K562 (cell line): ENCODE data around the gene ZNF581. TPM values are rescaled to one million over a fixed set of nuclear protein-coding genes. Genes with fewer than 3 reads are reported as not detected.
A peak's percentile ranks its signal among the peaks of the same experiment; 100 is the strongest.

Experiments
- ATF7 ChIP-seq: fragments of 450-650 bp; IDR thresholded peaks from 2 replicates; pipeline ENCODE4 v1.7.1; 2014; ENCODE audit warnings: mild to moderate bottlenecking, moderate library complexity
- CREM ChIP-seq: IDR thresholded peaks from 2 replicates; pipeline ENCODE4 v1.6.1; 2014; ENCODE audit warnings: antibody characterized with exemption, low read depth
- DDX20 ChIP-seq: fragments of 450-650 bp; IDR thresholded peaks from 2 replicates; pipeline ENCODE4 v1.6.1; 2016; ENCODE audit warnings: missing genetic modification characterization, low read depth, mild to moderate bottlenecking, missing compliant biosample characterization, moderate library complexity
- FOXK2 ChIP-seq, 2 experiments: fragments of 450-650 bp; IDR thresholded peaks in 1 of 2; conservative IDR thresholded peaks in 1 of 2; 2 replicates each; pipeline ENCODE4 v1.6.1; 2016; ENCODE audit warnings: low read depth in 2 of 2, mild to moderate bottlenecking in 1 of 2
- GTF2F1 ChIP-seq: IDR thresholded peaks from 2 replicates; pipeline ENCODE4 v1.6.1; 2011; ENCODE audit warnings: low read depth, low read length, improper control_type of control experiment
- PCBP2 ChIP-seq: fragments of 200-400 bp; formaldehyde crosslinking; IDR thresholded peaks from 2 replicates; pipeline ENCODE4 v1.6.1; 2018; ENCODE audit warnings: low read length, low read depth, mild to moderate bottlenecking, moderate library complexity; ENCODE audit not compliant: poor library complexity, severe bottlenecking
- polyA plus RNA-seq, 8 experiments: library from polyadenylated mRNA; depleted of rRNA in 4 of 8; stranded (reverse) in 5 of 8; unstranded in 3 of 8; fragments of >200 nt; fragmentation: Nextera tagmentation in 2 of 8; fragmentation: Illumina TruSeq in 1 of 8; extraction: Ambion mirVana in 2 of 8; extraction: Trizol in 1 of 8; gene quantifications; 2 replicates each; pipeline versions ENCODE4 v1.2.1 to v1.2.3, GENCODE V29; 2011 to 2014; ENCODE audit warnings: inconsistent platforms in 1 of 8, missing spikeins in 1 of 8
- total RNA-seq, 7 experiments: library from RNA; depleted of rRNA in 6 of 7; stranded (reverse); fragments of >200 nt in 6 of 7; fragmentation: Illumina TruSeq in 2 of 7; extraction: Trizol in 2 of 7; gene quantifications; 2 replicates each; pipeline versions ENCODE4 v1.2.1 to v1.2.3, GENCODE V29; 2011 to 2021; ENCODE audit warnings: low replicate concordance in 1 of 7
- TF ChIP-seq, protein P1 (sequence below): fragments of 200-800 bp; sonication (Bioruptor generic); IDR thresholded peaks from 2 replicates; pipeline ENCODE4 v1.6.1; 2017; ENCODE audit warnings: missing genetic modification characterization, missing compliant biosample characterization
- TF ChIP-seq, protein P2 (sequence below): fragments of 150-350 bp; IDR thresholded peaks from 2 replicates; pipeline ENCODE4 v1.6.1; 2014; ENCODE audit warnings: low read depth, mild to moderate bottlenecking, low read length, borderline replicate concordance
- TF ChIP-seq, protein P3 (sequence below): IDR thresholded peaks from 2 replicates; pipeline ENCODE4 v1.6.1; 2011; ENCODE audit not compliant: insufficient read length; ENCODE audit errors: extremely low read depth
- TF ChIP-seq, protein P4 (sequence below): IDR thresholded peaks from 2 replicates; pipeline ENCODE4 v1.6.1; 2014; ENCODE audit warnings: antibody characterized with exemption
- TF ChIP-seq, protein P5 (sequence below): sonication (generic); formaldehyde crosslinking; IDR thresholded peaks from 2 replicates; pipeline ENCODE4 v1.8.1; 2023; ENCODE audit warnings: mild to moderate bottlenecking, missing genetic modification reagents
- TF ChIP-seq, protein P6 (sequence below): IDR thresholded peaks from 2 replicates; pipeline ENCODE4 v1.6.1; 2012; ENCODE audit warnings: low read depth, low read length, improper control_type of control experiment, borderline replicate concordance
- TF ChIP-seq, protein P7 (sequence below): fragments of 450-650 bp; formaldehyde crosslinking; IDR thresholded peaks from 2 replicates; pipeline ENCODE4 v1.4.0; 2020; ENCODE audit warnings: mild to moderate bottlenecking

The ZNF581 gene
- total and polyA plus RNA-seq, 9 of the 15 experiments (the other 6 are each of a cell fraction or from before 2014, with no cell fraction given): 2.4 to 39.4 (median 15.4) TPM

DNA sequence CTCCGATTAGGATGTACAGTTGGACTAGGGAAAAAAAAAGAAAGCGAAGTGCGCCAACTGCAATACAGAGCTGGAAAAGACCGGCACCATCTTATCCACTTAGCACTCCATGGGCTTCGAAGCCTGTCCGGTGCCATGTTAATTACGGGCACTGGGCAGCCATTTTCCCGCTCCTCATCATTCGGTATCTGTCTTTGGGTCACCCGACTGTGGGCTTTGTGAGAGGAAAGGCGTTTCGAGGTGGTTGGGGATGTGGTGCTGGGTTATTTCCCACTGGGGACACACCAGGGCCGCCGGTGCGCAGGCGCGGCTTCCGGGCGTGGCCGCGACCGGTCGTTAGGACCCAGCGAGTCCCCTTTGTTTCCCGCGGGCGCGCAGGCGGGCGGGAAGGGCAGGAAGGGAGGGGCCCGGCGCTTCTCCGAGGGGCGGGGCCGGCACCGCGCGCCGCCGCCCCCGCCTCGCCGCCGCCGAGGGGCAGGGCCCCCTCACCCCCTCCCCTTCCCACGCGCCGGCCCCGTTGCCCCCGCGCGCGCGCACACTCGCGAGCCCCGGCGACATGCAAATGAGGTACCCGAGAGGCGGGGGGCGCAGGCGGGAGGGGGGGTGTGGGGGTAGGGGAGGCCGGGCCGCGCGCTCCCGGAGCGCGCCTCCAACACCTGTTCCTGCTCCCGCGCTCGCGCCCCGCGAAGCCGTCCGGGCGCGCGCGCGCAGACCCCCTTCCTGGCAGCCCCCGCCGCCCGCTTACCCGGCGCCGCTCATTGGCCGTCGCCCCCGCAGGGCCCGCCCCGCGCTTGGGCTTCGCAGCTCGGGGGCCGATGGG lies 43.4 kb upstream of the ZNF581 start, which contains the start of gene ZNF524 (continued):
- TF ChIP-seq FOXK2 (conservative IDR thresholded peaks at IDR 0.05 in 1 of 2, IDR thresholded peaks at IDR 0.05 in 1 of 2; ENCODE audit: low read depth in 2 of 2) (no peak), GTF2F1 (0 out of 2 replicates have a peak, but pooled peaks have one; percentile 24), PCBP2 (no peak), ATF7 (0 out of 2 replicates have a peak, but pooled peaks have one; percentile 26), CREM (peak; percentile 80), DDX20 (tag) (no peak)
- TF ChIP-seq, protein P1, sequence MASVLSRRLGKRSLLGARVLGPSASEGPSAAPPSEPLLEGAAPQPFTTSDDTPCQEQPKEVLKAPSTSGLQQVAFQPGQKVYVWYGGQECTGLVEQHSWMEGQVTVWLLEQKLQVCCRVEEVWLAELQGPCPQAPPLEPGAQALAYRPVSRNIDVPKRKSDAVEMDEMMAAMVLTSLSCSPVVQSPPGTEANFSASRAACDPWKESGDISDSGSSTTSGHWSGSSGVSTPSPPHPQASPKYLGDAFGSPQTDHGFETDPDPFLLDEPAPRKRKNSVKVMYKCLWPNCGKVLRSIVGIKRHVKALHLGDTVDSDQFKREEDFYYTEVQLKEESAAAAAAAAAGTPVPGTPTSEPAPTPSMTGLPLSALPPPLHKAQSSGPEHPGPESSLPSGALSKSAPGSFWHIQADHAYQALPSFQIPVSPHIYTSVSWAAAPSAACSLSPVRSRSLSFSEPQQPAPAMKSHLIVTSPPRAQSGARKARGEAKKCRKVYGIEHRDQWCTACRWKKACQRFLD (CRISPR knock-in tag): peak; percentile 98
- TF ChIP-seq, protein P2, sequence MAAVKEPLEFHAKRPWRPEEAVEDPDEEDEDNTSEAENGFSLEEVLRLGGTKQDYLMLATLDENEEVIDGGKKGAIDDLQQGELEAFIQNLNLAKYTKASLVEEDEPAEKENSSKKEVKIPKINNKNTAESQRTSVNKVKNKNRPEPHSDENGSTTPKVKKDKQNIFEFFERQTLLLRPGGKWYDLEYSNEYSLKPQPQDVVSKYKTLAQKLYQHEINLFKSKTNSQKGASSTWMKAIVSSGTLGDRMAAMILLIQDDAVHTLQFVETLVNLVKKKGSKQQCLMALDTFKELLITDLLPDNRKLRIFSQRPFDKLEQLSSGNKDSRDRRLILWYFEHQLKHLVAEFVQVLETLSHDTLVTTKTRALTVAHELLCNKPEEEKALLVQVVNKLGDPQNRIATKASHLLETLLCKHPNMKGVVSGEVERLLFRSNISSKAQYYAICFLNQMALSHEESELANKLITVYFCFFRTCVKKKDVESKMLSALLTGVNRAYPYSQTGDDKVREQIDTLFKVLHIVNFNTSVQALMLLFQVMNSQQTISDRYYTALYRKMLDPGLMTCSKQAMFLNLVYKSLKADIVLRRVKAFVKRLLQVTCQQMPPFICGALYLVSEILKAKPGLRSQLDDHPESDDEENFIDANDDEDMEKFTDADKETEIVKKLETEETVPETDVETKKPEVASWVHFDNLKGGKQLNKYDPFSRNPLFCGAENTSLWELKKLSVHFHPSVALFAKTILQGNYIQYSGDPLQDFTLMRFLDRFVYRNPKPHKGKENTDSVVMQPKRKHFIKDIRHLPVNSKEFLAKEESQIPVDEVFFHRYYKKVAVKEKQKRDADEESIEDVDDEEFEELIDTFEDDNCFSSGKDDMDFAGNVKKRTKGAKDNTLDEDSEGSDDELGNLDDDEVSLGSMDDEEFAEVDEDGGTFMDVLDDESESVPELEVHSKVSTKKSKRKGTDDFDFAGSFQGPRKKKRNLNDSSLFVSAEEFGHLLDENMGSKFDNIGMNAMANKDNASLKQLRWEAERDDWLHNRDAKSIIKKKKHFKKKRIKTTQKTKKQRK: no peak
- TF ChIP-seq, protein P3, sequence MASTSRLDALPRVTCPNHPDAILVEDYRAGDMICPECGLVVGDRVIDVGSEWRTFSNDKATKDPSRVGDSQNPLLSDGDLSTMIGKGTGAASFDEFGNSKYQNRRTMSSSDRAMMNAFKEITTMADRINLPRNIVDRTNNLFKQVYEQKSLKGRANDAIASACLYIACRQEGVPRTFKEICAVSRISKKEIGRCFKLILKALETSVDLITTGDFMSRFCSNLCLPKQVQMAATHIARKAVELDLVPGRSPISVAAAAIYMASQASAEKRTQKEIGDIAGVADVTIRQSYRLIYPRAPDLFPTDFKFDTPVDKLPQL: no peak
- TF ChIP-seq, protein P4, sequence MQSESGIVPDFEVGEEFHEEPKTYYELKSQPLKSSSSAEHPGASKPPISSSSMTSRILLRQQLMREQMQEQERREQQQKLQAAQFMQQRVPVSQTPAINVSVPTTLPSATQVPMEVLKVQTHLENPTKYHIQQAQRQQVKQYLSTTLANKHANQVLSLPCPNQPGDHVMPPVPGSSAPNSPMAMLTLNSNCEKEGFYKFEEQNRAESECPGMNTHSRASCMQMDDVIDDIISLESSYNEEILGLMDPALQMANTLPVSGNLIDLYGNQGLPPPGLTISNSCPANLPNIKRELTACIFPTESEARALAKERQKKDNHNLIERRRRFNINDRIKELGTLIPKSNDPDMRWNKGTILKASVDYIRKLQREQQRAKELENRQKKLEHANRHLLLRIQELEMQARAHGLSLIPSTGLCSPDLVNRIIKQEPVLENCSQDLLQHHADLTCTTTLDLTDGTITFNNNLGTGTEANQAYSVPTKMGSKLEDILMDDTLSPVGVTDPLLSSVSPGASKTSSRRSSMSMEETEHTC: no peak
- TF ChIP-seq, protein P5, sequence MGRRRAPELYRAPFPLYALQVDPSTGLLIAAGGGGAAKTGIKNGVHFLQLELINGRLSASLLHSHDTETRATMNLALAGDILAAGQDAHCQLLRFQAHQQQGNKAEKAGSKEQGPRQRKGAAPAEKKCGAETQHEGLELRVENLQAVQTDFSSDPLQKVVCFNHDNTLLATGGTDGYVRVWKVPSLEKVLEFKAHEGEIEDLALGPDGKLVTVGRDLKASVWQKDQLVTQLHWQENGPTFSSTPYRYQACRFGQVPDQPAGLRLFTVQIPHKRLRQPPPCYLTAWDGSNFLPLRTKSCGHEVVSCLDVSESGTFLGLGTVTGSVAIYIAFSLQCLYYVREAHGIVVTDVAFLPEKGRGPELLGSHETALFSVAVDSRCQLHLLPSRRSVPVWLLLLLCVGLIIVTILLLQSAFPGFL (CRISPR knock-in tag): no peak
- TF ChIP-seq, protein P6, sequence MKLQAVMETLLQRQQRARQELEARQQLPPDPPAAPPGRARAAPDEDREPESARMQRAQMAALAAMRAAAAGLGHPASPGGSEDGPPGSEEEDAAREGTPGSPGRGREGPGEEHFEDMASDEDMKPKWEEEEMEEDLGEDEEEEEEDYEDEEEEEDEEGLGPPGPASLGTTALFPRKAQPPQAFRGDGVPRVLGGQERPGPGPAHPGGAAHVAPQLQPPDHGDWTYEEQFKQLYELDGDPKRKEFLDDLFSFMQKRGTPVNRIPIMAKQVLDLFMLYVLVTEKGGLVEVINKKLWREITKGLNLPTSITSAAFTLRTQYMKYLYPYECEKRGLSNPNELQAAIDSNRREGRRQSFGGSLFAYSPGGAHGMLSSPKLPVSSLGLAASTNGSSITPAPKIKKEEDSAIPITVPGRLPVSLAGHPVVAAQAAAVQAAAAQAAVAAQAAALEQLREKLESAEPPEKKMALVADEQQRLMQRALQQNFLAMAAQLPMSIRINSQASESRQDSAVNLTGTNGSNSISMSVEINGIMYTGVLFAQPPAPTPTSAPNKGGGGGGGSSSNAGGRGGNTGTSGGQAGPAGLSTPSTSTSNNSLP: no peak
- TF ChIP-seq, protein P7, sequence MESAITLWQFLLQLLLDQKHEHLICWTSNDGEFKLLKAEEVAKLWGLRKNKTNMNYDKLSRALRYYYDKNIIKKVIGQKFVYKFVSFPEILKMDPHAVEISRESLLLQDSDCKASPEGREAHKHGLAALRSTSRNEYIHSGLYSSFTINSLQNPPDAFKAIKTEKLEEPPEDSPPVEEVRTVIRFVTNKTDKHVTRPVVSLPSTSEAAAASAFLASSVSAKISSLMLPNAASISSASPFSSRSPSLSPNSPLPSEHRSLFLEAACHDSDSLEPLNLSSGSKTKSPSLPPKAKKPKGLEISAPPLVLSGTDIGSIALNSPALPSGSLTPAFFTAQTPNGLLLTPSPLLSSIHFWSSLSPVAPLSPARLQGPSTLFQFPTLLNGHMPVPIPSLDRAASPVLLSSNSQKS (CRISPR knock-in tag): no peak
